Adipose tissue (tissue), 3 donors: Measurements from ENCODE around the gene LRRIQ3. TPM values are rescaled to one million over a fixed set of nuclear protein-coding genes. Genes with fewer than 3 reads are reported as not detected.

Experiments
- H3K27ac ChIP-seq: one replicate; pipeline ENCODE4 v1.5.1; 2013; ENCODE audit warnings: low read depth, low read length
- WGBS, 3 donors: extraction: QIAGEN DNeasy Blood & Tissue Kit; methylation state at CpG; one replicate each; pipeline ENCODE4 v1.1.7; 2013; 5-methylcytosine and 5-hydroxymethylcytosine counted together
- polyA plus RNA-seq, 3 donors: library from polyadenylated mRNA; stranded (reverse); fragments of 200-250 nt; gene quantifications; one replicate each; pipeline ENCODE4 v1.2.3, GENCODE V29; 2013
- donor health status: healthy with polysubstance abuse.
- donor health status: Bipolar disorder and iron deficiency.
- donor health status: healthy.

Gene LRRIQ3
- polyA plus RNA-seq, 3 donors, result 0.32 to 1.3 (median 0.56) TPM

DNA sequence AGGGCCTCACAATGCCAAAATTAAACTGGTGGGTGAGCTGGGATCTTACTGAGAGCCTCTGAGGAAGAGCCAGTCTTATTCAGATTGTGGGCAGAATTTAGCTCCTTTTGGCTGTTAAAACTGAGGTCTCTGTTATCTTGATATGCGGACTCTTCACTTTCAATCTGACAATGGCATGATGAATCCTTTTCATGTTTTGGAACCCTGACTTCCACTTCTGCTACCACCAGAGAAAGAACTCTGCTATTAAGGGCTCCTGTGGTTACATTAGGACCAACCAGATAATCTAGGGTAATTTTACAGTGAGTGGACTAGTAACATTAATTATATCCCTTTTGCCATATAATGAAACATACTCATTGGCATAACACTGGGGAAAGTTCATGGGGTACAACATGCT is 219.0 kb downstream of the LRRIQ3 start:
- WGBS, 3 donors, result 92 to 96% (median 93%) methylated on average over 1 of the region's 1 CpG
- H3K27ac ChIP-seq, result no peak overlapping the region

Other genes starting within 250 kb of the LRRIQ3 start
- 1 to 10 TPM; 5.3 to 8.3 (median 8.0) TPM for gene FPGT, start 66 bp upstream of the LRRIQ3 start, polyA plus RNA-seq
- gene TNNI3K, start 37.2 kb upstream of the LRRIQ3 start, polyA plus RNA-seq, result 1 to 10 TPM in 1 of 3 donors, under 1 TPM in 2; 0.16 to 1.7 (median 0.70) TPM